22Rv1 (cell line): ENCODE measurements around the gene GBGT1.

Source experiments
- ZFX ChIP-seq: fragments of 450-650 bp; IDR thresholded peaks from 2 replicates; pipeline ENCODE4 v1.6.1; 2017; ENCODE audit warnings: antibody characterized with exemption, borderline replicate concordance
- TF ChIP-seq, protein P1 (sequence below): fragments of 450-650 bp; IDR thresholded peaks from 2 replicates; pipeline ENCODE4 v1.5.1; 2017; ENCODE audit warnings: mild to moderate bottlenecking

GRCh38 chr9:133168432-133168831, 4.7 kb upstream of the GBGT1 start:
- TF ChIP-seq, protein P1, sequence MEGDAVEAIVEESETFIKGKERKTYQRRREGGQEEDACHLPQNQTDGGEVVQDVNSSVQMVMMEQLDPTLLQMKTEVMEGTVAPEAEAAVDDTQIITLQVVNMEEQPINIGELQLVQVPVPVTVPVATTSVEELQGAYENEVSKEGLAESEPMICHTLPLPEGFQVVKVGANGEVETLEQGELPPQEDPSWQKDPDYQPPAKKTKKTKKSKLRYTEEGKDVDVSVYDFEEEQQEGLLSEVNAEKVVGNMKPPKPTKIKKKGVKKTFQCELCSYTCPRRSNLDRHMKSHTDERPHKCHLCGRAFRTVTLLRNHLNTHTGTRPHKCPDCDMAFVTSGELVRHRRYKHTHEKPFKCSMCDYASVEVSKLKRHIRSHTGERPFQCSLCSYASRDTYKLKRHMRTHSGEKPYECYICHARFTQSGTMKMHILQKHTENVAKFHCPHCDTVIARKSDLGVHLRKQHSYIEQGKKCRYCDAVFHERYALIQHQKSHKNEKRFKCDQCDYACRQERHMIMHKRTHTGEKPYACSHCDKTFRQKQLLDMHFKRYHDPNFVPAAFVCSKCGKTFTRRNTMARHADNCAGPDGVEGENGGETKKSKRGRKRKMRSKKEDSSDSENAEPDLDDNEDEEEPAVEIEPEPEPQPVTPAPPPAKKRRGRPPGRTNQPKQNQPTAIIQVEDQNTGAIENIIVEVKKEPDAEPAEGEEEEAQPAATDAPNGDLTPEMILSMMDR, result no peak
- no peak for TF ChIP-seq ZFX
